CD14-positive monocyte (primary cell): ENCODE measurements around the gene CD37. TPM values are rescaled to one million over a fixed set of nuclear protein-coding genes. Genes with fewer than 3 reads are reported as not detected.

ENCODE experiments used
- DNase-seq, 3 donors: peaks; one replicate each; pipeline ENCODE4 v3.0.0-alpha.2; 2011 to 2022
- H2AFZ ChIP-seq: 2 replicates; pipeline ENCODE4 v1.6.0; 2012; ENCODE audit warnings: mild to moderate bottlenecking, low read depth, low read length, inconsistent platforms; ENCODE audit not compliant: insufficient read depth, poor library complexity, severe bottlenecking
- H3K27ac ChIP-seq, 2 donors: 1 replicate in 1 of 2; 2 replicates in 1 of 2; pipeline ENCODE4 v1.5.1; 2012 to 2013; ENCODE audit warnings: low read length in 2 of 2, control low read depth in 1 of 2, inconsistent platforms in 1 of 2, low read depth in 1 of 2, mild to moderate bottlenecking in 1 of 2
- H3K27me3 ChIP-seq, 2 donors: one replicate each; pipeline versions ENCODE4 v1.6.0 to v1.6.1; 2011 to 2013; ENCODE audit warnings: low read length in 2 of 2; ENCODE audit not compliant: control insufficient read depth in 2 of 2, insufficient read depth in 2 of 2
- H3K36me3 ChIP-seq, 2 donors: replicated peaks in 1 of 2; 1 replicate in 1 of 2; 2 replicates in 1 of 2; pipeline versions ENCODE4 v1.5.1 to v1.6.1; 2012 to 2013; ENCODE audit warnings: low read length in 2 of 2, control low read depth in 1 of 2, inconsistent platforms in 1 of 2, mild to moderate bottlenecking in 1 of 2; ENCODE audit not compliant: insufficient read depth in 2 of 2, control insufficient read depth in 1 of 2
- H3K4me1 ChIP-seq, 2 donors: 1 replicate in 1 of 2; 2 replicates in 1 of 2; pipeline versions ENCODE4 v1.5.1 to v1.6.1; 2012 to 2013; ENCODE audit warnings: low read length in 2 of 2, control low read depth in 1 of 2, inconsistent platforms in 1 of 2, mild to moderate bottlenecking in 1 of 2, moderate library complexity in 1 of 2; ENCODE audit not compliant: insufficient read depth in 2 of 2, control insufficient read depth in 1 of 2
- H3K4me2 ChIP-seq: replicated peaks from 2 replicates; pipeline ENCODE3; 2012; ENCODE audit warnings: low read length, moderate library complexity, mild to moderate bottlenecking; ENCODE audit not compliant: poor library complexity, severe bottlenecking; ENCODE audit errors: extremely low read depth
- H3K4me3 ChIP-seq, 3 experiments: fragments of 200-600 bp in 1 of 3; sonication (generic) in 1 of 3; replicated peaks in 1 of 3; 1 replicate in 2 of 3; 2 replicates in 1 of 3; pipeline ENCODE4 v1.5.1; 2011 to 2013; ENCODE audit warnings: low read length in 3 of 3, mild to moderate bottlenecking in 3 of 3, control low read depth in 2 of 3, low read depth in 2 of 3, inconsistent platforms in 1 of 3, moderate library complexity in 1 of 3
- H3K79me2 ChIP-seq: 2 replicates; pipeline ENCODE4 v1.6.0; 2012; ENCODE audit warnings: mild to moderate bottlenecking, control low read depth, inconsistent platforms, low read length, moderate library complexity; ENCODE audit not compliant: insufficient read depth
- H3K9ac ChIP-seq: 2 replicates; pipeline ENCODE4 v1.6.0; 2017; ENCODE audit warnings: low read length, mild to moderate bottlenecking; ENCODE audit not compliant: insufficient read depth, poor library complexity, severe bottlenecking
- H3K9me3 ChIP-seq, 2 donors: replicated peaks in 1 of 2; 1 replicate in 1 of 2; 2 replicates in 1 of 2; pipeline versions ENCODE4 v1.5.1 to v1.6.1; 2012 to 2013; ENCODE audit warnings: low read length in 2 of 2, control low read depth in 1 of 2; ENCODE audit not compliant: control insufficient read depth in 1 of 2, insufficient read depth in 1 of 2
- H4K20me1 ChIP-seq: 2 replicates; pipeline ENCODE4 v1.6.0; 2012; ENCODE audit warnings: mild to moderate bottlenecking, low read length, control low read depth, moderate library complexity; ENCODE audit not compliant: insufficient read depth
- H3K27ac Mint-ChIP-seq, 7 donors: one replicate each; pipeline ENCODE4 v1.8.0; 2020; ENCODE audit warnings: mild to moderate bottlenecking in 7 of 7, mixed read lengths in 7 of 7, moderate library complexity in 6 of 7, inconsistent platforms in 2 of 7
- H3K27me3 Mint-ChIP-seq, 3 donors: one replicate each; pipeline ENCODE4 v1.8.0; 2021 to 2022; ENCODE audit warnings: low read depth in 3 of 3, mild to moderate bottlenecking in 3 of 3, mixed read lengths in 3 of 3, moderate library complexity in 3 of 3, inconsistent platforms in 1 of 3
- H3K36me3 Mint-ChIP-seq, 2 donors: one replicate each; pipeline ENCODE4 v1.8.0; 2020; ENCODE audit warnings: mixed read lengths in 2 of 2, inconsistent platforms in 1 of 2, mild to moderate bottlenecking in 1 of 2
- H3K4me1 Mint-ChIP-seq: one replicate; pipeline ENCODE4 v1.8.0; 2020; ENCODE audit warnings: mild to moderate bottlenecking, mixed read lengths
- H3K4me3 Mint-ChIP-seq, 2 donors: one replicate each; pipeline ENCODE4 v1.8.0; 2020; ENCODE audit warnings: mild to moderate bottlenecking in 2 of 2, mixed read lengths in 2 of 2, moderate library complexity in 1 of 2
- H3K9me3 Mint-ChIP-seq, 7 donors: one replicate each; pipeline ENCODE4 v1.8.0; 2020 to 2022; ENCODE audit warnings: mixed read lengths in 7 of 7, mild to moderate bottlenecking in 6 of 7, moderate library complexity in 6 of 7, inconsistent platforms in 2 of 7
- WGBS: methylation state at CpG from one replicate; pipeline ENCODE4 v1.1.5; 2013; ENCODE audit warnings: missing lambda C conversion rate; ENCODE audit not compliant: insufficient coverage; 5-methylcytosine and 5-hydroxymethylcytosine counted together
- intact Hi-C, 2 donors: fragments of 100-400 bp; cut with micrococcal nuclease; formaldehyde crosslinking; loops; one replicate each; pipeline versions ENCODE4 v1.15.0 to v1.15.1; 2023
- polyA plus RNA-seq, 3 donors: library from polyadenylated mRNA; depleted of rRNA in 1 of 3; unstranded in 2 of 3; stranded (reverse) in 1 of 3; fragments of 300-500 nt in 2 of 3; fragments of >200 nt in 1 of 3; fragmentation: Illumina TruSeq in 2 of 3; gene quantifications; 1 replicate in 2 of 3; 2 replicates in 1 of 3; pipeline ENCODE4 v1.2.3, GENCODE V29; 2012 to 2021
- TF ChIP-seq, protein P1 (sequence below): fragments of 200-600 bp; IDR thresholded peaks from one replicate; pipeline ENCODE4 v1.8.0; 2022; ENCODE audit warnings: antibody characterized with exemption, mild to moderate bottlenecking

Gene CD37
- polyA plus RNA-seq, 3 donors = 147 to 380 (median 194) TPM

DNA sequence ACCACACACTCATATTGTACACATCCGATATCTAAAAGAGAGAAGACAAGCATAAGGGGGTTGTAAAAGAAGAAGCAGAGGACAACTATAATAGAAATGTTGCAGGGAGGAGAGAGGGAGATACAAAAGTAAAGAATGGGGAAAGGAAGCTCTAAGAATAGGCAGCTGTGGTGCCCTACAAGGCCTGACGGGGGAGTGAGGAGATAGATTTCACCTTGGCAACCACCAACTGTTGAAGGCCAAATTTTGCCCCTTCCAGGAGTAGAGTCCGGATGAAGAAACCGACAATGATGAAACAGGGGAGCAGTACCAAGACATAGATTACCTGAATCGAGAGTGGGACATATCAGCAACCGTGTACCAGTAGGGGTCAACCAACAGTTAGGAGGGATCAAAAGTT is 26.1 kb upstream of the CD37 start:
- Histone ChIP-seq H3K9me3 (no peaks in the 10 kb centered on the region), H3K27ac (no peak overlapping the region), H3K9ac (no peak overlapping the region), H4K20me1 (no peaks in the 10 kb centered on the region), H3K4me2 (no peak overlapping the region), H3K36me3 (no peaks in the 10 kb centered on the region), H3K79me2 (no peaks in the 10 kb centered on the region), H3K4me1 (no peaks in the 10 kb centered on the region), H3K4me3 (no peak overlapping the region), H3K27me3 (no peaks in the 10 kb centered on the region), H2AFZ (no peak overlapping the region)
- Mint-ChIP-seq H3K27me3 (peaks cover 0 to 3% (median 3%) of the 10 kb centered on the region in 3 donors), H3K36me3 (peaks cover 5 to 7% of the 10 kb centered on the region in 2 donors), H3K4me3 (no peak overlapping the region), H3K27ac (peak overlapping the region in 1 of 7 donors; percentile 47), H3K4me1 (peaks cover 19% of the 10 kb centered on the region), H3K9me3 (no peaks in the 10 kb centered on the region)
- DNase-seq = no peak
- 97% methylated on average over 4 of the region's 6 CpGs for WGBS
- intact Hi-C loops = no loop called here
- TF ChIP-seq, protein P1, sequence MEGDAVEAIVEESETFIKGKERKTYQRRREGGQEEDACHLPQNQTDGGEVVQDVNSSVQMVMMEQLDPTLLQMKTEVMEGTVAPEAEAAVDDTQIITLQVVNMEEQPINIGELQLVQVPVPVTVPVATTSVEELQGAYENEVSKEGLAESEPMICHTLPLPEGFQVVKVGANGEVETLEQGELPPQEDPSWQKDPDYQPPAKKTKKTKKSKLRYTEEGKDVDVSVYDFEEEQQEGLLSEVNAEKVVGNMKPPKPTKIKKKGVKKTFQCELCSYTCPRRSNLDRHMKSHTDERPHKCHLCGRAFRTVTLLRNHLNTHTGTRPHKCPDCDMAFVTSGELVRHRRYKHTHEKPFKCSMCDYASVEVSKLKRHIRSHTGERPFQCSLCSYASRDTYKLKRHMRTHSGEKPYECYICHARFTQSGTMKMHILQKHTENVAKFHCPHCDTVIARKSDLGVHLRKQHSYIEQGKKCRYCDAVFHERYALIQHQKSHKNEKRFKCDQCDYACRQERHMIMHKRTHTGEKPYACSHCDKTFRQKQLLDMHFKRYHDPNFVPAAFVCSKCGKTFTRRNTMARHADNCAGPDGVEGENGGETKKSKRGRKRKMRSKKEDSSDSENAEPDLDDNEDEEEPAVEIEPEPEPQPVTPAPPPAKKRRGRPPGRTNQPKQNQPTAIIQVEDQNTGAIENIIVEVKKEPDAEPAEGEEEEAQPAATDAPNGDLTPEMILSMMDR = no peak

DNA sequence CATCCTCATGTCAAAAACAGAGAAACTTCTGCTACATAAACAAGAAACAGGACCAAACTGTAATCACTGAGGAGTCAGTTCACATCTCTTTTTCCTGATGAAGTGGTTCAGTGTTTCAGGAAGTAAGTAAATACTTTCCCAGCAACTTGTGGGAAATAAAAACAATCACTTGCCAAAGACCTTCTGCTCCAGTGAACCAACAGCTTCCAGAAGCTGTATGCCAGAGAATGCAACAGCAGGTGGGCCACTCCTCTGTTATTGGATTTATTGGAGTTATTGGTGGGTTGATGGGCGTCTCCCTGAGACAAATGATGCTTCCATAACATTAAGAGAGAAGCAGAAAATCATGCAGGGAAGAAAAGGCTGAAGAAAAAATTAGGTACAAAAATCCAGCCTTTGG is 20.1 kb upstream of the CD37 start:
- H3K4me1 ChIP-seq = no peaks in the 10 kb centered on the region
- H3K36me3 Mint-ChIP-seq = peaks cover 8 to 12% of the 10 kb centered on the region in 2 donors
- no CpG with 5 or more reads among the region's 1 CpG for WGBS

More for the DNA sequence above, 20.1 kb upstream of the CD37 start:
- peaks cover 13% of the 10 kb centered on the region for H3K4me1 Mint-ChIP-seq
- Histone ChIP-seq H3K4me3 (no peak overlapping the region), H3K4me2 (no peak overlapping the region), H3K27me3 (no peaks in the 10 kb centered on the region), H2AFZ (no peak overlapping the region), H3K36me3 (no peaks in the 10 kb centered on the region), H3K9me3 (peaks cover 10 to 15% of the 10 kb centered on the region in 2 donors), H4K20me1 (no peaks in the 10 kb centered on the region), H3K9ac (no peak overlapping the region), H3K79me2 (no peaks in the 10 kb centered on the region), H3K27ac (no peak overlapping the region)
- TF ChIP-seq, protein P1 = no peak
- no peak for DNase-seq
- H3K27ac Mint-ChIP-seq = no peak overlapping the region
- no peak overlapping the region for H3K4me3 Mint-ChIP-seq
- H3K9me3 Mint-ChIP-seq = peaks cover 12 to 23% (median 16%) of the 10 kb centered on the region in 7 donors
- H3K27me3 Mint-ChIP-seq = peaks cover 0 to 1% (median 0%) of the 10 kb centered on the region in 3 donors
- intact Hi-C loops = no loop called here
